Measurements from ENCODE around the gene THSD4.

DNA sequence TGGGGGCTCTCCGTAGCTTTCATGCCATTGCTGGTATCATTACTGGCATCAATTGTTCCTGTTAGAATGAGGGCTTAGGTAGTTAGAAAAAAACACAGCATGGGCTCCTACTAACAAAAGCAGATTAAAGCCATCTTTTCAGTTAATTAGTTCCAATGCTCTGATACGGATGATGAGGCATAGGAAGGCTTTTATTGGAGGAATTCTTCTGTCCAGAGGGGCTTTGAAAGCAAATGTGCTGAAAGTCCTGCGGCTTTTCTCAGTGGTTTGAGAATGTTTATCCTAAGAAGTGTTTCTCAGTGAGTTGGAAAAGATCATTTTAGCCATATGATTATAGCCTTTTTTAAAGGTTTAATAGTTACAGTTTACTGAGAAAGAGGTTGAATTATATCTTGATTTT, 198.5 kb downstream of the THSD4 start:
- TF ChIP-seq, protein P1, sequence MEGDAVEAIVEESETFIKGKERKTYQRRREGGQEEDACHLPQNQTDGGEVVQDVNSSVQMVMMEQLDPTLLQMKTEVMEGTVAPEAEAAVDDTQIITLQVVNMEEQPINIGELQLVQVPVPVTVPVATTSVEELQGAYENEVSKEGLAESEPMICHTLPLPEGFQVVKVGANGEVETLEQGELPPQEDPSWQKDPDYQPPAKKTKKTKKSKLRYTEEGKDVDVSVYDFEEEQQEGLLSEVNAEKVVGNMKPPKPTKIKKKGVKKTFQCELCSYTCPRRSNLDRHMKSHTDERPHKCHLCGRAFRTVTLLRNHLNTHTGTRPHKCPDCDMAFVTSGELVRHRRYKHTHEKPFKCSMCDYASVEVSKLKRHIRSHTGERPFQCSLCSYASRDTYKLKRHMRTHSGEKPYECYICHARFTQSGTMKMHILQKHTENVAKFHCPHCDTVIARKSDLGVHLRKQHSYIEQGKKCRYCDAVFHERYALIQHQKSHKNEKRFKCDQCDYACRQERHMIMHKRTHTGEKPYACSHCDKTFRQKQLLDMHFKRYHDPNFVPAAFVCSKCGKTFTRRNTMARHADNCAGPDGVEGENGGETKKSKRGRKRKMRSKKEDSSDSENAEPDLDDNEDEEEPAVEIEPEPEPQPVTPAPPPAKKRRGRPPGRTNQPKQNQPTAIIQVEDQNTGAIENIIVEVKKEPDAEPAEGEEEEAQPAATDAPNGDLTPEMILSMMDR (IDR thresholded peaks at IDR 0.05) = no peak
- TF ChIP-seq POLR2AphosphoS5 (IDR thresholded peaks at IDR 0.05; ENCODE audit: low read depth, low read length) (no peak), SIN3A (IDR thresholded peaks at IDR 0.05; ENCODE audit: borderline replicate concordance, insufficient read depth, low read depth, low read length) (no peak), TCF7L2 (IDR thresholded peaks at IDR 0.05; ENCODE audit: low read depth, low read length) (no peak)
- TF ChIP-seq, protein P2, sequence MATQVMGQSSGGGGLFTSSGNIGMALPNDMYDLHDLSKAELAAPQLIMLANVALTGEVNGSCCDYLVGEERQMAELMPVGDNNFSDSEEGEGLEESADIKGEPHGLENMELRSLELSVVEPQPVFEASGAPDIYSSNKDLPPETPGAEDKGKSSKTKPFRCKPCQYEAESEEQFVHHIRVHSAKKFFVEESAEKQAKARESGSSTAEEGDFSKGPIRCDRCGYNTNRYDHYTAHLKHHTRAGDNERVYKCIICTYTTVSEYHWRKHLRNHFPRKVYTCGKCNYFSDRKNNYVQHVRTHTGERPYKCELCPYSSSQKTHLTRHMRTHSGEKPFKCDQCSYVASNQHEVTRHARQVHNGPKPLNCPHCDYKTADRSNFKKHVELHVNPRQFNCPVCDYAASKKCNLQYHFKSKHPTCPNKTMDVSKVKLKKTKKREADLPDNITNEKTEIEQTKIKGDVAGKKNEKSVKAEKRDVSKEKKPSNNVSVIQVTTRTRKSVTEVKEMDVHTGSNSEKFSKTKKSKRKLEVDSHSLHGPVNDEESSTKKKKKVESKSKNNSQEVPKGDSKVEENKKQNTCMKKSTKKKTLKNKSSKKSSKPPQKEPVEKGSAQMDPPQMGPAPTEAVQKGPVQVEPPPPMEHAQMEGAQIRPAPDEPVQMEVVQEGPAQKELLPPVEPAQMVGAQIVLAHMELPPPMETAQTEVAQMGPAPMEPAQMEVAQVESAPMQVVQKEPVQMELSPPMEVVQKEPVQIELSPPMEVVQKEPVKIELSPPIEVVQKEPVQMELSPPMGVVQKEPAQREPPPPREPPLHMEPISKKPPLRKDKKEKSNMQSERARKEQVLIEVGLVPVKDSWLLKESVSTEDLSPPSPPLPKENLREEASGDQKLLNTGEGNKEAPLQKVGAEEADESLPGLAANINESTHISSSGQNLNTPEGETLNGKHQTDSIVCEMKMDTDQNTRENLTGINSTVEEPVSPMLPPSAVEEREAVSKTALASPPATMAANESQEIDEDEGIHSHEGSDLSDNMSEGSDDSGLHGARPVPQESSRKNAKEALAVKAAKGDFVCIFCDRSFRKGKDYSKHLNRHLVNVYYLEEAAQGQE (IDR thresholded peaks at IDR 0.05; ENCODE audit: insufficient read depth in 1 of 2, low read depth in 2 of 2, low read length in 1 of 2) = no peak
